SU-DHL-6 (cell line): Measurements from ENCODE around the gene TBL3.

Experiments
- CTCF ChIP-seq: fragments of 200-600 bp; sonication (generic); IDR thresholded peaks from one replicate; pipeline ENCODE4 v1.5.1; 2017; ENCODE audit warnings: antibody characterized with exemption, mild to moderate bottlenecking, low read length, moderate library complexity; ENCODE audit not compliant: insufficient read depth, poor library complexity, severe bottlenecking
- EZH2phosphoT487 ChIP-seq: fragments of 200-600 bp; sonication (generic), shearing (Covaris generic); conservative IDR thresholded peaks from 2 replicates; pipeline ENCODE4 v1.6.1; 2018; ENCODE audit warnings: mild to moderate bottlenecking, antibody characterized with exemption, low read length, moderate library complexity, mixed read lengths

- TF ChIP-seq CTCF (no peak), EZH2phosphoT487 (no peak)
Measured at GRCh38 chr16:2009791-2010510, 38.1 kb downstream of the TBL3 start, which contains the start of gene ZNF598.
